ENCODE data around the gene ARHGAP9. TPM values are rescaled to one million over a fixed set of nuclear protein-coding genes. Genes with fewer than 3 reads are reported as not detected.
A peak's percentile ranks its signal among the peaks of the same experiment; 100 is the strongest.

ARHGAP9 gene
- total RNA-seq, 2 donors from 2014 or later: 32.0 to 32.5 TPM

DNA sequence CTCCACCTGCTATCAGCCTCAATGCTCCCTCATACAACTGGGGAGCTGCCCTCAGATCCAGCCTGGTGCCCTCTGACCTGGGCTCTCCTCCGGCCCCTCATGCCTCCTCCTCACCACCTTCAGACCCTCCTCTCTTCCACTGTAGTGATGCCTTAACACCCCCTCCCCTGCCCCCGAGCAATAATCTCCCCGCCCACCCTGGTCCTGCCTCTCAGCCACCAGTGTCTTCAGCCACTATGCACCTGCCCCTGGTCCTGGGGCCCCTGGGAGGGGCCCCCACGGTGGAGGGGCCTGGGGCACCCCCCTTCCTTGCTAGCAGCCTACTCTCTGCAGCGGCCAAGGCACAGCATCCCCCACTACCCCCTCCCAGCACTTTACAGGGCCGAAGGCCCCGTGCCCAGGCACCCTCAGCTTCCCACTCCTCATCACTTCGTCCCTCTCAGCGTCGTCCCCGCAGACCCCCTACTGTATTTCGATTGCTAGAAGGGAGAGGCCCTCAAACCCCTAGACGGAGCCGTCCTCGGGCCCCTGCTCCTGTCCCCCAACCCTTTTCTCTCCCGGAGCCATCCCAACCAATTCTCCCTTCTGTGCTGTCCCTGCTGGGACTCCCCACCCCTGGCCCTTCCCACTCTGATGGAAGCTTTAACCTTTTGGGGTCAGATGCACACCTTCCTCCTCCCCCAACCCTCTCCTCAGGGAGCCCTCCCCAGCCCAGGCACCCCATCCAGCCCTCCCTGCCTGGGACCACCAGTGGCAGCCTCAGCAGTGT, 46.1 kb upstream of the ARHGAP9 start:
- DNase-seq (ENCODE audit: low spot score): no peak
- H3K27me3 ChIP-seq (replicated peaks; ENCODE audit: insufficient read depth): no peaks in the 10 kb centered on the region
- TF ChIP-seq CTCF (IDR thresholded peaks at IDR 0.05): no peak
- H3K4me1 ChIP-seq (ENCODE audit: control insufficient read depth in 1 of 2, low read depth in 2 of 2): peaks cover 21 to 41% of the 10 kb centered on the region in 2 donors
- peaks cover 59% of the 10 kb centered on the region for H3K36me3 ChIP-seq
- no peak for ATAC-seq (ENCODE audit: insufficient number of reproducible peaks, low FRiP score, low read depth)
- H3K27ac ChIP-seq: no peak overlapping the region
- H3K9me3 ChIP-seq: no peaks in the 10 kb centered on the region
- H3K4me3 ChIP-seq: no peak overlapping the region

DNA sequence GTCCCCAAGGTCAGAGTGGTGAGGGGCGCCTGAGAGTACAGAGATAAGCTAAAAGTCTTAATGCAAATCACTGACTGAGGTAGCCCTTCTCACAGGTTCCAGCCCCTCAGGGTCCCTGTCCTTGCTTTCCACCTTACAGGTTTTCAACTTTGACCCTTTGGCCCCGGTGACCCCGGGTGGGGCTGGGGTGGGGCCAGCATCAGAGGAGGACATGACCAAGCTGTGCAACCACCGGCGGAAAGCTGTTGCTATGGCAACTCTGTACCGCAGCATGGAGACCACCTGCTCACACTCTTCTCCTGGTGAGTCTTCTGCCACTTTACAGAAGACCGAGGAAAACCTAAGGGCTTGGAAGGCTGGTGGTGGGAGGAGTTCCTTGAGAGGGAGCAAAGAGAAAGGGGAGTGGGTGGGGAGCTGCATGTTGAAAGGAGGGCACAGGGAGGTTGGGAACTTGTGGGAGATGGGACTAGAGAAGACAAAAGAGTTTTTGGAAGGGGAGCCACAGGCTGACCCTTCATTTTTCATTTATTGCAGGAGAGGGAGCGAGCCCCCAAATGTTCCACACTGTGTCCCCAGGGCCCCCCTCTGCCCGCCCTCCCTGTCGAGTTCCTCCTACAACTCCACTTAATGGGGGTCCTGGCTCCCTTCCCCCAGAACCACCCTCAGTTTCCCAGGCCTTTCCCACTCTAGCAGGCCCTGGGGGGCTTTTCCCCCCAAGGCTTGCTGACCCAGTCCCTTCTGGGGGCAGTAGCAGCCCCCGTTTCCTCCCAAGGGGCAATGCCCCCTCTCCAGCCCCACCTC, 45.3 kb upstream of the ARHGAP9 start:
- Histone ChIP-seq H3K4me1 (ENCODE audit: control insufficient read depth in 1 of 2, low read depth in 2 of 2) (peaks cover 21 to 41% of the 10 kb centered on the region in 2 donors), H3K4me3 (peak overlapping the region; percentile 8), H3K9me3 (no peaks in the 10 kb centered on the region), H3K27me3 (replicated peaks; ENCODE audit: insufficient read depth) (no peaks in the 10 kb centered on the region), H3K36me3 (peaks cover 51% of the 10 kb centered on the region), H3K27ac (no peak overlapping the region)
- no peak for TF ChIP-seq CTCF (IDR thresholded peaks at IDR 0.05)
- DNase-seq (ENCODE audit: low spot score) (no peak), ATAC-seq (ENCODE audit: insufficient number of reproducible peaks, low FRiP score, low read depth) (no peak)

DNA sequence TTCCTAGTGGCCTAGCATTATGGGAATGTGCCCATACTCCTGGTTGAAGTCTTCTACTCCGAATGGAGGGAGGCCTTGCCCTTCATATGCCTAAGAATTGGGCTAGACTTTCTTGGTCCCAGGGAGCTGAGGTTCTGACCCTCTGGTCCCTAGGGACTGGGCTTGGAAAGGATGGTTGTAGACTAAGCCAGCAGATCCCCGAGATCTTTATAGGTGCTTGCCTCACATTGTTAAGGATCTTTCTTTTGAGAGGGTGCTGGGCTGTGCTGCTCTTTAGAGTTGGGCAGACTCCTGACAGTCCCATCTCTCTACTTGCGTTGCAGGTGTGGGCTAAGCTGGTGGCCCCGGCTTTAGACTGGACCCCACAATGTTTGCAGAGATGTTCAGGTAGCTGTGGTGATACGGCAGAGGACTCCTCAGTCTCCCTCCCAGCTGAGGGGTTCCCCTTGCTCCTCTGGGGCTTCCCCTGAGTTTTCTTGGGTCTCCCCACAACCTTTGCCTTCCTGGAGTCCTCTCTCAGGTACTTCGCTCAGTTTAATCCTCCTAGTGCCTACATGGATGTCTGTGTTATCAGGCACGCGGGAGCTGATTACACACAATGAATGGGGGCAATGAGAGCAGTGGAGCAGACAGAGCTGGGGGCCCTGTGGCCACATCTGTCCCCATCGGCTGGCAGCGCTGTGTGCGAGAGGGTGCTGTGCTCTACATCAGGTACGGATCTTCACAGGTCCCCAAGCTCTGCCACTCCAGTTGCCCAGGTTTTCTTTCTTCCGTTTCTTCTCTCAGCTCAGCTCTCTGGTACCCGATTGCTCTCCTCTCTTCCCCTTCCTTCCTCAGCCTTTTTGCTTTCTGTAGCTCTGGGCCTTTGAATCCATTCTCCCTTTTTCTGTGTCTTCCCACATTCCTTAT, 44.3 kb upstream of the ARHGAP9 start:
- Histone ChIP-seq H3K27me3 (replicated peaks; ENCODE audit: insufficient read depth) (no peaks in the 10 kb centered on the region), H3K36me3 (peaks cover 43% of the 10 kb centered on the region), H3K27ac (peak overlapping the region; percentile 14 to 99), H3K9me3 (no peaks in the 10 kb centered on the region), H3K4me1 (ENCODE audit: control insufficient read depth in 1 of 2, low read depth in 2 of 2) (peaks cover 26 to 46% of the 10 kb centered on the region in 2 donors), H3K4me3 (peak overlapping the region; percentile 90)
- no peak for TF ChIP-seq CTCF (IDR thresholded peaks at IDR 0.05)
- DNase-seq (ENCODE audit: low spot score) (no peak), ATAC-seq (ENCODE audit: insufficient number of reproducible peaks, low FRiP score, low read depth) (no peak)

DNA sequence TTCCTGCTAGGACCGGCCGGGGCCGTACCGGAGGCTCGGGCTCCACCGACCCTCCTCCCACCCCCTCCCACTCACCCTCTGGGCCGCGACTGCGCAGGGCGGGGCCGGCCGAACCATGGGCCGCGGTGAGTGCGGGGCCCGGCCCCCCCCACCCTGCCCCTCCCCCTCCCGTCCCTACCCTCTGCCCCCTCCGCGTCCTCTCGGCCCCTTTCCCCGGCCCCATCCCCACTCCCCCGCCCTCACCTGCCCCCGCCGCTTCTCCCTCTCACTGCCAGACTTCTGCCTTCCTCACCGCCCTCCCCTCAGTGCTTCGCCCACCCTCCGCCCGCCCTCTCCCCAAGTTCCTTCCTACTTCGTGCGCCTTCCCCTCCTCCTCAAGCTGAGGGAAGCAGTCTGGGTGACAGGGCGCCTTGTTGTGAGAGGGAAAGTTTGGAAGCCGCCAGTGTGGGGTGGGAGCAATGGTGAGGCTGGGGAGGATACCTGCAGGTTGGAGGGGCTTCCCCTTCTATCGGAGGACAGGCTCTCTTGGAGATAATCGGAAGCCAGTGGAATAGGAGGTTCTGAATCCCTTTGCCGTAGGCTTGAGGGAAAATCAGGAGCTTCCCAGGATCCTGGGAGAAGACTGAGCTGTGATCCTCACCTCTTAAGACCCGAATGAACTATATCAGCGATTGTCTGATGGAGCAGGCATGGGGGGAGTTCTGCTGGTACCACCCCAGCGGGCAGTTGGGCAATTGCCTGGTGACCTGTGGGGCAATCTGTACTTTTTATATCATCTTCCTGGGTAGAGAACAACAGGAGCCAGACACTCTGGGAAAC, 43.4 kb upstream of the ARHGAP9 start:
- peaks cover 35 to 55% of the 10 kb centered on the region in 2 donors for H3K4me1 ChIP-seq (ENCODE audit: control insufficient read depth in 1 of 2, low read depth in 2 of 2)
- H3K27me3 ChIP-seq (replicated peaks; ENCODE audit: insufficient read depth): no peaks in the 10 kb centered on the region
- TF ChIP-seq CTCF (IDR thresholded peaks at IDR 0.05): no peak
- peaks cover 35% of the 10 kb centered on the region for H3K36me3 ChIP-seq
- DNase-seq (ENCODE audit: low spot score): peak; percentile 17
- H3K27ac ChIP-seq: peak overlapping the region; percentile 89 to 99
- no peak for ATAC-seq (ENCODE audit: insufficient number of reproducible peaks, low FRiP score, low read depth)
- H3K4me3 ChIP-seq: peak overlapping the region; percentile 90
- H3K9me3 ChIP-seq: no peaks in the 10 kb centered on the region
